ENCODE results near the gene DDAH1. TPM values are rescaled to one million over a fixed set of nuclear protein-coding genes. Genes with fewer than 3 reads are reported as not detected.

The DDAH1 gene
- total and polyA plus RNA-seq, 2 of the 8 experiments (the other 6 are each of a cell fraction or from before 2014, with no cell fraction given): 22.8 to 54.5 TPM

DNA sequence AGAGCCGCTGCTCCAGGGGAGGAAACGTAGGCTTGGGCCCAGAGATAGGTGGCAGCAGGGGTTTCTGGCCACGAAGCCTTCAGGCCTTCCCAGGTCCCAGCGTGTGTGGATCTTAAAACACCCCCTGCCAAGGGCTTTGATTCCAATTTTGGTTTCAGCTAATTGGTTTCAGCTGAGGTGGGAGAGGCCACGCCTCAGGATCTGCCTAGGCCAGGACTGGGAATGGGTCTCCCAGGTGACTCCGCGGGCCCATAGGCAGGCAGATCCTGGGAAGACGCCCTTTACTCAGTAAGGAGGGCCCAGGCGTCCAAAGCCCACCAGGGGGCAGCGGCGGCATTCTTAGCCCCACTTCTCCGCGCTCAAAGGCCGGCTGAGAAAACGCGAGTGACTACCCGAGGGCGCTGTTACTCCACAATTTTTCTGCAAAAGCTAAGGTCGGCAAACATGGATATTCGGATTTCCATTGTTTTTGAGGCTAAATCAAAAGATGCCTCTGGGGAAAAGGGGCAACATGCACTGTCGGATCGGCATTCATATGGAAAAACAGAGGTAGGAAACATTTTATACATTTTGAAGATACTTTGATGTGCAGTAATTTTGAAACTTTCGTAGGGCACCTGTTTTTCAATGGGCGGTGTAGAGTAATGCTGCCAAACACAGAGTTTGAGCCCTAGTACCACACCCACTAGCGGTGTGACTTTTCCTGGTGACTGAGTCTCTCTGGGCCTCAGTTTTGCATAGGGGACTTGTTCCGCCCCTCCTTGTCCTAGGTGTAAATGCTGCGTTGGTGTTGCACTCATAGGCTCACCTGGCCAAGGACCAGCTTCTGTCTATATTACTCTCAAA is 156.7 kb downstream of the DDAH1 start (continued):
- TF ChIP-seq TEAD4 (IDR thresholded peaks at IDR 0.05; ENCODE audit: low read depth, low read length) (peak; percentile 66; the same call in 1 of the 2 replicates), EZH2 (IDR thresholded peaks at IDR 0.05; ENCODE audit: low read depth, low read length, severe bottlenecking) (no peak)
